ENCODE results near the gene TPM2. TPM values are rescaled to one million over a fixed set of nuclear protein-coding genes. Genes with fewer than 3 reads are reported as not detected.

Gene TPM2
- total RNA-seq, 4 donors from 2014 or later = 493 to 2,531 (median 633) TPM

- H3K27ac ChIP-seq = peak overlapping the region; percentile 94 to 98 (median 97)
- H3K4me1 ChIP-seq = peaks cover 29 to 48% (median 44%) of the 10 kb centered on the region in 4 donors
- TF ChIP-seq EP300 (IDR thresholded peaks at IDR 0.05; ENCODE audit: low read depth) = no peak
- in situ Hi-C loops (cut with MboI; ENCODE audit: low pct_ligation_motif_present in 1 of 4, low pct_unique_long_range_greater_than_20kb in 1 of 4, low sequenced_read_pairs in 3 of 4) (no loop called here), intact Hi-C loops (cut with DNase I; ENCODE audit: low total_unique reads) (loop anchor here (5.0 kb wide), 1 partner anchor 68 kb away; the partner anchor contains the start of genes CCDC107 and RMRP)
- DNase-seq = no peak
- peaks cover 2 to 50% (median 26%) of the 10 kb centered on the region in 4 donors for H3K36me3 ChIP-seq
- WGBS, 2 donors (ENCODE audit: low coverage in 1 of 2) = 80% methylated on average over 11 of the region's 11 CpGs; no CpG with 5 or more reads in 1 of the 2 donors
- no peaks in the 10 kb centered on the region for H3K9me3 ChIP-seq
- H3K4me3 ChIP-seq = no peak overlapping the region
- H3K27me3 ChIP-seq = no peaks in the 10 kb centered on the region
Measured at GRCh38 chr9:35725362-35725761, 35.6 kb upstream of the TPM2 start.

DNA sequence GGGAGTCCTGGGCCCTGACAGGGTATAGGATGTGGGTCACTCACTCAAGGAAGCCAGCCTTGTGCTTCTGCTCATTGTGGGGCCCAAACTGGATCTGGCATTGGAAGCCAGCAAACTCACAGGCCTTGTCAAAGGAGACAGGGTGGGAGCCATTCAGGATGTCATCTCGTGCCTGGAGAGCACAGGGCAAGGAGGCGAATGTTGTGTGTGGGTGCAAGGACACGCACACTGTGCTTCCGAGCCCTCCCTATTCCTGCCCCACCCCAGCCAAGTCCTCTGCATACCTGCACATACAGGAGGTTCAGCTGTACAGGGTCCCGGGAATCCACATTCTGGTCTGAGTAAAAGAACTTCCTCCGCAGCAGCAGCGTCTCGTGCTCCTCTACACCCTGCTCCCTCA is 34.2 kb upstream of the TPM2 start:
- H3K9me3 ChIP-seq = no peaks in the 10 kb centered on the region
- in situ Hi-C loops (cut with MboI; ENCODE audit: low pct_ligation_motif_present in 1 of 4, low pct_unique_long_range_greater_than_20kb in 1 of 4, low sequenced_read_pairs in 3 of 4) (no loop called here), intact Hi-C loops (cut with DNase I; ENCODE audit: low total_unique reads) (no loop called here)
- H3K27me3 ChIP-seq = no peaks in the 10 kb centered on the region
- H3K4me1 ChIP-seq = peaks cover 24 to 34% (median 30%) of the 10 kb centered on the region in 4 donors
- H3K4me3 ChIP-seq = no peak overlapping the region
- WGBS, 2 donors (ENCODE audit: low coverage in 1 of 2) = 96% methylated on average over 6 of the region's 8 CpGs; no CpG with 5 or more reads in 1 of the 2 donors
- no peak for DNase-seq
- no peak for TF ChIP-seq CTCF (IDR thresholded peaks at IDR 0.05)
- TF ChIP-seq POLR2A (IDR thresholded peaks at IDR 0.05) = no peak
- no peak for TF ChIP-seq EP300 (IDR thresholded peaks at IDR 0.05; ENCODE audit: low read depth)
- TF ChIP-seq POLR2AphosphoS5 (IDR thresholded peaks at IDR 0.05) = no peak
- H3K27ac ChIP-seq = no peak overlapping the region
- peaks cover 2 to 64% (median 34%) of the 10 kb centered on the region in 4 donors for H3K36me3 ChIP-seq

GRCh38 chr9:35723426-35723825 is 33.7 kb upstream of the TPM2 start:
- no peak for DNase-seq
- Histone ChIP-seq H3K4me3 (no peak overlapping the region), H3K4me1 (peaks cover 20 to 29% (median 25%) of the 10 kb centered on the region in 4 donors), H3K9me3 (no peaks in the 10 kb centered on the region), H3K27ac (no peak overlapping the region), H3K36me3 (peaks cover 2 to 68% (median 36%) of the 10 kb centered on the region in 4 donors), H3K27me3 (no peaks in the 10 kb centered on the region)
- intact Hi-C loops (cut with DNase I; ENCODE audit: low total_unique reads) = no loop called here
- TF ChIP-seq EP300 (IDR thresholded peaks at IDR 0.05; ENCODE audit: low read depth) (no peak), POLR2AphosphoS5 (IDR thresholded peaks at IDR 0.05) (no peak), CTCF (IDR thresholded peaks at IDR 0.05) (no peak), POLR2A (IDR thresholded peaks at IDR 0.05) (no peak)
- WGBS, 2 donors (ENCODE audit: low coverage in 1 of 2) = 83 to 95% methylated on average over 2 of the region's 2 CpGs
- in situ Hi-C loops (cut with MboI; ENCODE audit: low pct_ligation_motif_present in 1 of 4, low pct_unique_long_range_greater_than_20kb in 1 of 4, low sequenced_read_pairs in 3 of 4) = no loop called here

GRCh38 chr9:35719546-35719945 is 29.8 kb upstream of the TPM2 start:
- intact Hi-C loops (cut with DNase I; ENCODE audit: low total_unique reads) = no loop called here
- Histone ChIP-seq H3K9me3 (no peaks in the 10 kb centered on the region), H3K4me3 (no peak overlapping the region), H3K36me3 (peaks cover 2 to 96% (median 53%) of the 10 kb centered on the region in 4 donors), H3K4me1 (no peaks in the 10 kb centered on the region), H3K27ac (no peak overlapping the region), H3K27me3 (no peaks in the 10 kb centered on the region)
- TF ChIP-seq POLR2A (IDR thresholded peaks at IDR 0.05) (no peak), POLR2AphosphoS5 (IDR thresholded peaks at IDR 0.05) (no peak), EP300 (IDR thresholded peaks at IDR 0.05; ENCODE audit: low read depth) (no peak), CTCF (IDR thresholded peaks at IDR 0.05) (no peak)
- no peak for DNase-seq
- in situ Hi-C loops (cut with MboI; ENCODE audit: low pct_ligation_motif_present in 1 of 4, low pct_unique_long_range_greater_than_20kb in 1 of 4, low sequenced_read_pairs in 3 of 4) = no loop called here
- WGBS, 2 donors (ENCODE audit: low coverage in 1 of 2) = 90 to 100% methylated on average over 4 of the region's 4 CpGs
